GM10266 (cell line): ENCODE measurements around the gene HDDC2.

Experiments used
- DNase-seq: peaks from one replicate; pipeline ENCODE4 v3.0.0; 2012; ENCODE audit errors: extremely low spot score
- CTCF ChIP-seq: IDR thresholded peaks from 2 replicates; pipeline ENCODE4 v1.5.1; 2012; ENCODE audit warnings: mild to moderate bottlenecking, low read depth; ENCODE audit not compliant: control insufficient read depth, insufficient read depth; ENCODE audit errors: missing control alignments

The HDDC2 gene

DNA sequence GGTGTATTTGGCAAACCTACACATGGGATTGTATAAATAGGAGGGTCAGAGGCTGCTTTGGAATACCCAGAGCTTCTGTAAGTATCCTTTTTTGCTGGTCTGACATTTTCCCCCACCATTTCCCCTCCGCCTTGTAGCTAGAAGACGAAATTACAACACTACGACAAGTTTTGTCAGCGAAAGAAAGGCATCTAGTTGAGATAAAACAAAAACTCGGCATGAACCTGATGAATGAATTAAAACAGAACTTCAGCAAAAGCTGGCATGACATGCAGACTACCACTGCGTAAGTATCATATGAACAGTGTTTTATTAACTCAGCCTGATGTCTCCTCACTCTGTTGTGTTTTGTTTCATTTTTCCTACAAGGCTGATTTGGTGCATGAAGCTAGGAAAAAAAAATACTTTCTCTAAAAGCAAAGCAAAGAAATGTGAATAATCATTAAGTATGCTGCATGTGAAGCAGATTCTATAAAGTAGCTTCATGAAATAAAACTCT lies 72.7 kb downstream of the HDDC2 start:
- no peak for DNase-seq
- TF ChIP-seq CTCF: no peak

DNA sequence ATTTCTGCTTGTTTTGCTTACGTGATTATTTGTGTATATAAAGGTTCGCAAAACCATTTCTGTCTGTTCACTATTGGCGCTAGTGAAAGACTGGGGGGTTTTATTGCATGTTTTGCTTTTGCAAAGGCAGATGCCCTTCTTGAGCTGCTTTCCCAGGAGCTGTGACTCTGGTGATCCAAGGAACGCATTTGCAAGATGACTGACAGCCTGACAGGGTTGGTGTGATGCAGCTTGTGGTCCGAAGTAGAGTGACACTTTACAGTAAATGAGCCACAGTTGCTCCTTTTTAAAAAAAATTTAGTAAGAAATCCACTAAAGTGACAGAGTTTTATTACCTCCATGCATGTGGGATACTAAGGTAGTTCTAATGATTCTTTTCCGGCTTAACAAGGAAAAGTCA lies 74.5 kb downstream of the HDDC2 start:
- no peak for TF ChIP-seq CTCF
- no peak for DNase-seq
